WTC11 (cell line): ENCODE measurements around the gene ARMC9.

ENCODE experiments used
- CREB1 ChIP-seq: sonication (generic); formaldehyde crosslinking; IDR thresholded peaks from 2 replicates; pipeline ENCODE4 v1.8.0; 2023; ENCODE audit warnings: mild to moderate bottlenecking, missing genetic modification reagents
- CTCF ChIP-seq: fragments of 200-600 bp; IDR thresholded peaks from 2 replicates; pipeline ENCODE4 v1.8.0; 2022; ENCODE audit warnings: antibody characterized with exemption
- EMX1 ChIP-seq: fragments of 250-450 bp; sonication (Bioruptor Pico); IDR thresholded peaks from 2 replicates; pipeline ENCODE4 v1.8.0; 2021; ENCODE audit warnings: mild to moderate bottlenecking
- IRF1 ChIP-seq: sonication (generic); formaldehyde crosslinking; IDR thresholded peaks from 2 replicates; pipeline ENCODE4 v1.8.0; 2023; ENCODE audit warnings: missing genetic modification reagents
- MAX ChIP-seq: sonication (generic); formaldehyde crosslinking; IDR thresholded peaks from 2 replicates; pipeline ENCODE4 v1.8.0; 2022; ENCODE audit warnings: mild to moderate bottlenecking, missing genetic modification reagents
- MLX ChIP-seq: sonication (generic); formaldehyde crosslinking; IDR thresholded peaks from 2 replicates; pipeline ENCODE4 v1.8.1; 2023; ENCODE audit warnings: mild to moderate bottlenecking, missing genetic modification reagents, moderate library complexity
- SP1 ChIP-seq: sonication (generic); formaldehyde crosslinking; conservative IDR thresholded peaks from 2 replicates; pipeline ENCODE4 v1.8.1; 2022; ENCODE audit warnings: missing genetic modification reagents
- TP53 ChIP-seq: sonication (generic); formaldehyde crosslinking; IDR thresholded peaks from 2 replicates; pipeline ENCODE4 v1.8.1; 2023; ENCODE audit warnings: mild to moderate bottlenecking, missing genetic modification reagents
- ZNF396 ChIP-seq: fragments of 250-450 bp; sonication (Bioruptor Pico); IDR thresholded peaks from 2 replicates; pipeline ENCODE4 v1.8.0; 2021; ENCODE audit warnings: mild to moderate bottlenecking, moderate library complexity, borderline replicate concordance

- no peak for TF ChIP-seq CTCF
- TF ChIP-seq MAX, result no peak
- no peak for TF ChIP-seq EMX1
- no peak for TF ChIP-seq ZNF396 (CRISPR knock-in tag)
- no peak for TF ChIP-seq CREB1 (CRISPR knock-in tag)
- no peak for TF ChIP-seq IRF1 (CRISPR knock-in tag)
- no peak for TF ChIP-seq TP53 (CRISPR knock-in tag)
- no peak for TF ChIP-seq SP1 (CRISPR knock-in tag)
- no peak for TF ChIP-seq MLX
Observed at GRCh38 chr2:231364061-231364460, 165.6 kb downstream of the ARMC9 start.
